SK-N-SH (cell line): ENCODE results near the gene TMEM164.

Source experiments
- CTCF ChIP-seq: fragments of 200-600 bp; sonication (generic); IDR thresholded peaks from 2 replicates; pipeline ENCODE4 v1.6.1; 2017; ENCODE audit warnings: antibody characterized with exemption, mild to moderate bottlenecking, moderate library complexity
- GABPA ChIP-seq: IDR thresholded peaks from 2 replicates; pipeline ENCODE4 v1.4.0; 2012; ENCODE audit warnings: low read depth, mild to moderate bottlenecking

GRCh38 chrX:110118530-110118929 is 115.6 kb downstream of the TMEM164 start:
- no peak for TF ChIP-seq GABPA
- no peak for TF ChIP-seq CTCF
